Gastroesophageal sphincter (tissue), 3 donors: Measurements from ENCODE around the gene SMIM12.

Source experiments
- EP300 ChIP-seq: sonication (generic); formaldehyde crosslinking; IDR thresholded peaks from one replicate; pipeline ENCODE4 v1.6.1; 2017; ENCODE audit warnings: antibody characterized with exemption, mild to moderate bottlenecking
- TF ChIP-seq, protein P1 (sequence below), 4 experiments: fragments of 200-600 bp in 2 of 4; fragments of 450-650 bp in 2 of 4; sonication (generic) in 1 of 4; IDR thresholded peaks; one replicate each; pipeline ENCODE4 v1.5.1; 2017 to 2019; ENCODE audit warnings: antibody characterized with exemption in 4 of 4, mild to moderate bottlenecking in 2 of 4, moderate library complexity in 2 of 4

DNA sequence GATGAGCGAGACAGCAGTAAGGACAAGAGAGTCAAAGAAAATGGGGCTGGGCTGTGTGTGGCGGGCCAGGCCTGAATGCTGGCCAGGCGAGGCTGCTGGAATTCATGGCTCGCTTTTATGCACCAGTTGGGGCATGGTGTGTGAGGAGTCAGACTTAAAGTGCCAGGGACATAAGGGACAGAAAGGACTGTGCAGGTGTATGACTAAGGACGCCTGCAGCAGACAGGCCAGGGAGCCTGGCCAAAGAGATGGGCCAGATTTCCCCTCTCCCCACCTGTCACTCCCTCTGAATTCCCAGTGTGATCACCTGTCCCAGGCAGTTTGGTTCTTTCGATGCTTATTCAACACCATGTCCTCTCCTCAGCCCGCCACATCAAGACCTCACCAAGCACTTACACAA lies 16.9 kb upstream of the SMIM12 start:
- no peak for TF ChIP-seq EP300
- TF ChIP-seq, protein P1, sequence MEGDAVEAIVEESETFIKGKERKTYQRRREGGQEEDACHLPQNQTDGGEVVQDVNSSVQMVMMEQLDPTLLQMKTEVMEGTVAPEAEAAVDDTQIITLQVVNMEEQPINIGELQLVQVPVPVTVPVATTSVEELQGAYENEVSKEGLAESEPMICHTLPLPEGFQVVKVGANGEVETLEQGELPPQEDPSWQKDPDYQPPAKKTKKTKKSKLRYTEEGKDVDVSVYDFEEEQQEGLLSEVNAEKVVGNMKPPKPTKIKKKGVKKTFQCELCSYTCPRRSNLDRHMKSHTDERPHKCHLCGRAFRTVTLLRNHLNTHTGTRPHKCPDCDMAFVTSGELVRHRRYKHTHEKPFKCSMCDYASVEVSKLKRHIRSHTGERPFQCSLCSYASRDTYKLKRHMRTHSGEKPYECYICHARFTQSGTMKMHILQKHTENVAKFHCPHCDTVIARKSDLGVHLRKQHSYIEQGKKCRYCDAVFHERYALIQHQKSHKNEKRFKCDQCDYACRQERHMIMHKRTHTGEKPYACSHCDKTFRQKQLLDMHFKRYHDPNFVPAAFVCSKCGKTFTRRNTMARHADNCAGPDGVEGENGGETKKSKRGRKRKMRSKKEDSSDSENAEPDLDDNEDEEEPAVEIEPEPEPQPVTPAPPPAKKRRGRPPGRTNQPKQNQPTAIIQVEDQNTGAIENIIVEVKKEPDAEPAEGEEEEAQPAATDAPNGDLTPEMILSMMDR (IDR thresholded peaks at IDR 0.05), result no peak
